HepG2 (cell line): ENCODE data around the gene CCDC177. TPM values are rescaled to one million over a fixed set of nuclear protein-coding genes. Genes with fewer than 3 reads are reported as not detected.

Experiments
- CBX1 ChIP-seq: IDR thresholded peaks from one replicate; pipeline ENCODE4 v1.6.1; 2016; ENCODE audit warnings: antibody characterized with exemption, low read depth
- CHD4 ChIP-seq: fragments of 200-600 bp; sonication (generic); IDR thresholded peaks from 2 replicates; pipeline ENCODE4 v1.7.0; 2017; ENCODE audit warnings: mild to moderate bottlenecking, low read length, borderline replicate concordance
- DR1 ChIP-seq: sonication (generic); formaldehyde crosslinking; IDR thresholded peaks from 2 replicates; pipeline ENCODE4 v1.8.0; 2021; ENCODE audit warnings: mild to moderate bottlenecking, missing genetic modification reagents, inconsistent platforms
- ETV6 ChIP-seq: sonication (generic); formaldehyde crosslinking; conservative IDR thresholded peaks from 2 replicates; pipeline ENCODE4 v1.4.0; 2020; ENCODE audit warnings: missing genetic modification reagents
- FIP1L1 ChIP-seq: fragments of 200-400 bp; formaldehyde crosslinking; IDR thresholded peaks from 2 replicates; pipeline ENCODE4 v1.6.1; 2018; ENCODE audit warnings: low read depth, mild to moderate bottlenecking, low read length, moderate library complexity, borderline replicate concordance; ENCODE audit not compliant: insufficient read depth
- GATA4 ChIP-seq: sonication (generic); IDR thresholded peaks from 2 replicates; pipeline ENCODE4 v1.6.1; 2016; ENCODE audit warnings: antibody characterized with exemption, low read depth, borderline replicate concordance
- HDAC2 ChIP-seq: sonication (generic); formaldehyde crosslinking; IDR thresholded peaks from 2 replicates; pipeline ENCODE4 v1.4.0; 2020; ENCODE audit warnings: missing genetic modification reagents
- JARID2 ChIP-seq: sonication (generic); formaldehyde crosslinking; IDR thresholded peaks from 2 replicates; pipeline ENCODE4 v1.8.1; 2023; ENCODE audit warnings: missing genetic modification reagents, inconsistent platforms; ENCODE audit not compliant: insufficient replicate concordance
- JUN ChIP-seq: sonication (generic); formaldehyde crosslinking; IDR thresholded peaks from 2 replicates; pipeline ENCODE4 v1.4.0; 2020; ENCODE audit warnings: mild to moderate bottlenecking, missing genetic modification reagents
- MLLT10 ChIP-seq: sonication (generic); formaldehyde crosslinking; IDR thresholded peaks from 2 replicates; pipeline ENCODE4 v1.4.0; 2020; ENCODE audit warnings: missing genetic modification reagents
- MYC ChIP-seq: sonication (generic); formaldehyde crosslinking; IDR thresholded peaks from 2 replicates; pipeline ENCODE4 v1.9.0; 2021; ENCODE audit warnings: missing genetic modification reagents, borderline replicate concordance
- PITX1 ChIP-seq: sonication (generic); formaldehyde crosslinking; IDR thresholded peaks from 2 replicates; pipeline ENCODE4 v1.5.1; 2020; ENCODE audit warnings: mild to moderate bottlenecking, missing genetic modification reagents
- SAFB2 ChIP-seq: sonication (generic); formaldehyde crosslinking; IDR thresholded peaks from 2 replicates; pipeline ENCODE4 v1.5.1; 2020; ENCODE audit warnings: missing genetic modification reagents, low read depth, mild to moderate bottlenecking, borderline replicate concordance
- SIN3B ChIP-seq: fragments of 150-350 bp; IDR thresholded peaks from 2 replicates; pipeline ENCODE4 v1.6.1; 2014; ENCODE audit warnings: low read length
- SRY ChIP-seq: sonication (generic); formaldehyde crosslinking; IDR thresholded peaks from 2 replicates; pipeline ENCODE4 v1.8.0; 2022; ENCODE audit warnings: mild to moderate bottlenecking, missing genetic modification reagents
- TARDBP ChIP-seq: sonication (generic); formaldehyde crosslinking; IDR thresholded peaks from 2 replicates; pipeline ENCODE4 v1.8.0; 2022; ENCODE audit warnings: mild to moderate bottlenecking, missing genetic modification reagents
- TBX3 ChIP-seq: fragments of 450-650 bp; IDR thresholded peaks from 2 replicates; pipeline ENCODE4 v1.6.1; 2017; ENCODE audit warnings: antibody characterized with exemption, mild to moderate bottlenecking, inconsistent platforms, borderline replicate concordance
- ZFYVE20 ChIP-seq: sonication (generic); formaldehyde crosslinking; IDR thresholded peaks from 2 replicates; pipeline ENCODE4 v1.8.0; 2023; ENCODE audit warnings: low read depth, mild to moderate bottlenecking, moderate library complexity, missing genetic modification reagents, borderline replicate concordance
- ZNF264 ChIP-seq: sonication (generic); formaldehyde crosslinking; IDR thresholded peaks from 2 replicates; pipeline ENCODE4 v1.4.0; 2020; ENCODE audit warnings: missing genetic modification reagents
- ZNF496 ChIP-seq: sonication (generic); formaldehyde crosslinking; IDR thresholded peaks from 2 replicates; pipeline ENCODE4 v1.8.1; 2023; ENCODE audit warnings: mild to moderate bottlenecking, moderate library complexity, missing genetic modification reagents; ENCODE audit not compliant: insufficient replicate concordance
- ZNF674 ChIP-seq: sonication (generic); formaldehyde crosslinking; IDR thresholded peaks from 2 replicates; pipeline ENCODE4 v1.5.0; 2020; ENCODE audit warnings: low read depth, mild to moderate bottlenecking, missing genetic modification reagents
- ZNF747 ChIP-seq: sonication (generic); formaldehyde crosslinking; IDR thresholded peaks from 2 replicates; pipeline ENCODE4 v1.8.1; 2023; ENCODE audit warnings: missing genetic modification reagents, mild to moderate bottlenecking, borderline replicate concordance
- ZNF75D ChIP-seq: sonication (generic); formaldehyde crosslinking; IDR thresholded peaks from 2 replicates; pipeline ENCODE4 v1.8.1; 2023; ENCODE audit warnings: missing genetic modification reagents, mild to moderate bottlenecking, borderline replicate concordance
- polyA plus RNA-seq, 8 experiments: library from polyadenylated mRNA; depleted of rRNA in 3 of 8; stranded (reverse) in 7 of 8; unstranded in 1 of 8; fragments of >200 nt; fragmentation: Illumina TruSeq in 4 of 8; extraction: Trizol in 4 of 8; gene quantifications; 2 replicates each; pipeline versions ENCODE4 v1.2.1 to v1.2.3, GENCODE V29; 2011 to 2016; ENCODE audit warnings: low read depth in 4 of 8, missing spikeins in 1 of 8, mixed read lengths in 1 of 8; ENCODE audit not compliant: insufficient read depth in 1 of 8
- total RNA-seq, 5 experiments: library from RNA; depleted of rRNA; stranded (reverse); fragments of >200 nt; fragmentation: Illumina TruSeq; extraction: Trizol; gene quantifications; 2 replicates each; pipeline ENCODE4 v1.2.3, GENCODE V29; 2016; ENCODE audit warnings: low read depth in 1 of 5
- TF ChIP-seq, protein P1 (sequence below): sonication (generic); formaldehyde crosslinking; IDR thresholded peaks from 2 replicates; pipeline ENCODE4 v1.4.0; 2020; ENCODE audit warnings: mild to moderate bottlenecking, low read depth, missing genetic modification reagents
- TF ChIP-seq, protein P2 (sequence below): IDR thresholded peaks from 2 replicates; pipeline ENCODE4 v1.4.0; 2020; ENCODE audit warnings: mild to moderate bottlenecking, missing genetic modification reagents
- TF ChIP-seq, protein P3 (sequence below): sonication (generic); formaldehyde crosslinking; IDR thresholded peaks from 2 replicates; pipeline ENCODE4 v1.5.1; 2020; ENCODE audit warnings: missing genetic modification reagents, mild to moderate bottlenecking, borderline replicate concordance

Gene CCDC177
- total and polyA plus RNA-seq, 2 of the 13 experiments (the other 11 are each of a cell fraction or from before 2014, with no cell fraction given): not detected

DNA sequence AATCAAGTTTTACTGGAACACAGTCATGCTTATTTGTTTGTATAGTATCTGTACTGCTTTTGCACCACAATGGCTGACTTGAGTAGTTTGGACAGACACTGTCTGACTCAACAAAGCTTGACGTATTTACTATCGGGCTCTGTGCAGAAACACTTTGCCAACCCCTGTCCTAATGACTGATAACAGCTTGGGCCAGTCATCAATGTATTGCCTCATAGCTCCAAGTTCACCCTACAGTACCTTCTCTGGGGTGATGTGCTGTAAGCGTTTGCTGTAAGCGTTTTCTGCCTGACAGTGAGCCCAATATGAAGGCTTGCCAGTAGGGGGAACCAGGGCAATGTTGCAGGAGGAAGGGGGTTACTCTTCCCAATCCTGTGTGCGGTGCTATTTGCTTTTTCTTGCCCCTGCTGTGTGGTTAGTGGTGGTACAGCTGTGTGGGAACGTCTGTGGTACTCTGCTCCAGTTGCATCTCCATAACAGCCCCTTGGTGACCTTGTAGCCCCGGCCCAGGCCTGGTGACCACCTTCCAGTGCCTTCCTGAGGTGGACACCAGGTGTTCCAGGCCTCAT is 5.4 kb upstream of the CCDC177 start (continued):
- TF ChIP-seq SIN3B (no peak), TARDBP (CRISPR knock-in tag) (no peak), MLLT10 (CRISPR knock-in tag) (no peak), CHD4 (no peak), ETV6 (no peak), PITX1 (0 out of 2 replicates have a peak, but pooled peaks have one; percentile 13), FIP1L1 (no peak), ZNF264 (CRISPR knock-in tag) (no peak), SAFB2 (CRISPR knock-in tag) (no peak), MYC (no peak), TBX3 (peak; percentile 58; the same call in 1 of the 2 replicates), JUN (CRISPR knock-in tag) (peak; percentile 81; the same call in 1 of the 2 replicates), GATA4 (no peak), HDAC2 (CRISPR knock-in tag) (peak; percentile 86), SRY (CRISPR knock-in tag) (no peak), ZNF75D (no peak), JARID2 (CRISPR knock-in tag) (no peak), ZNF674 (CRISPR knock-in tag) (no peak), CBX1 (no peak), ZFYVE20 (CRISPR knock-in tag) (no peak), DR1 (no peak), ZNF496 (no peak), ZNF747 (CRISPR knock-in tag) (no peak)
- TF ChIP-seq, protein P1, sequence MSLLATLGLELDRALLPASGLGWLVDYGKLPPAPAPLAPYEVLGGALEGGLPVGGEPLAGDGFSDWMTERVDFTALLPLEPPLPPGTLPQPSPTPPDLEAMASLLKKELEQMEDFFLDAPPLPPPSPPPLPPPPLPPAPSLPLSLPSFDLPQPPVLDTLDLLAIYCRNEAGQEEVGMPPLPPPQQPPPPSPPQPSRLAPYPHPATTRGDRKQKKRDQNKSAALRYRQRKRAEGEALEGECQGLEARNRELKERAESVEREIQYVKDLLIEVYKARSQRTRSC (CRISPR knock-in tag): no peak
- TF ChIP-seq, protein P2, sequence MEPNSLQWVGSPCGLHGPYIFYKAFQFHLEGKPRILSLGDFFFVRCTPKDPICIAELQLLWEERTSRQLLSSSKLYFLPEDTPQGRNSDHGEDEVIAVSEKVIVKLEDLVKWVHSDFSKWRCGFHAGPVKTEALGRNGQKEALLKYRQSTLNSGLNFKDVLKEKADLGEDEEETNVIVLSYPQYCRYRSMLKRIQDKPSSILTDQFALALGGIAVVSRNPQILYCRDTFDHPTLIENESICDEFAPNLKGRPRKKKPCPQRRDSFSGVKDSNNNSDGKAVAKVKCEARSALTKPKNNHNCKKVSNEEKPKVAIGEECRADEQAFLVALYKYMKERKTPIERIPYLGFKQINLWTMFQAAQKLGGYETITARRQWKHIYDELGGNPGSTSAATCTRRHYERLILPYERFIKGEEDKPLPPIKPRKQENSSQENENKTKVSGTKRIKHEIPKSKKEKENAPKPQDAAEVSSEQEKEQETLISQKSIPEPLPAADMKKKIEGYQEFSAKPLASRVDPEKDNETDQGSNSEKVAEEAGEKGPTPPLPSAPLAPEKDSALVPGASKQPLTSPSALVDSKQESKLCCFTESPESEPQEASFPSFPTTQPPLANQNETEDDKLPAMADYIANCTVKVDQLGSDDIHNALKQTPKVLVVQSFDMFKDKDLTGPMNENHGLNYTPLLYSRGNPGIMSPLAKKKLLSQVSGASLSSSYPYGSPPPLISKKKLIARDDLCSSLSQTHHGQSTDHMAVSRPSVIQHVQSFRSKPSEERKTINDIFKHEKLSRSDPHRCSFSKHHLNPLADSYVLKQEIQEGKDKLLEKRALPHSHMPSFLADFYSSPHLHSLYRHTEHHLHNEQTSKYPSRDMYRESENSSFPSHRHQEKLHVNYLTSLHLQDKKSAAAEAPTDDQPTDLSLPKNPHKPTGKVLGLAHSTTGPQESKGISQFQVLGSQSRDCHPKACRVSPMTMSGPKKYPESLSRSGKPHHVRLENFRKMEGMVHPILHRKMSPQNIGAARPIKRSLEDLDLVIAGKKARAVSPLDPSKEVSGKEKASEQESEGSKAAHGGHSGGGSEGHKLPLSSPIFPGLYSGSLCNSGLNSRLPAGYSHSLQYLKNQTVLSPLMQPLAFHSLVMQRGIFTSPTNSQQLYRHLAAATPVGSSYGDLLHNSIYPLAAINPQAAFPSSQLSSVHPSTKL (CRISPR knock-in tag): peak; percentile 75; the same call in 1 of the 2 replicates
- TF ChIP-seq, protein P3, sequence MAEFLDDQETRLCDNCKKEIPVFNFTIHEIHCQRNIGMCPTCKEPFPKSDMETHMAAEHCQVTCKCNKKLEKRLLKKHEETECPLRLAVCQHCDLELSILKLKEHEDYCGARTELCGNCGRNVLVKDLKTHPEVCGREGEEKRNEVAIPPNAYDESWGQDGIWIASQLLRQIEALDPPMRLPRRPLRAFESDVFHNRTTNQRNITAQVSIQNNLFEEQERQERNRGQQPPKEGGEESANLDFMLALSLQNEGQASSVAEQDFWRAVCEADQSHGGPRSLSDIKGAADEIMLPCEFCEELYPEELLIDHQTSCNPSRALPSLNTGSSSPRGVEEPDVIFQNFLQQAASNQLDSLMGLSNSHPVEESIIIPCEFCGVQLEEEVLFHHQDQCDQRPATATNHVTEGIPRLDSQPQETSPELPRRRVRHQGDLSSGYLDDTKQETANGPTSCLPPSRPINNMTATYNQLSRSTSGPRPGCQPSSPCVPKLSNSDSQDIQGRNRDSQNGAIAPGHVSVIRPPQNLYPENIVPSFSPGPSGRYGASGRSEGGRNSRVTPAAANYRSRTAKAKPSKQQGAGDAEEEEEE: no peak
